Lung (tissue), 12 donors: ENCODE measurements around the gene ZNF415. TPM values are rescaled to one million over a fixed set of nuclear protein-coding genes. Genes with fewer than 3 reads are reported as not detected.
A peak's percentile ranks its signal among the peaks of the same experiment; 100 is the strongest.
"Not testable (repeated sequence)": the region's sequence is repeated elsewhere in the genome, so short reads cannot be mapped to it uniquely, and the experiment has no call there.

Experiments used
- ATAC-seq: fragments of 200-7000 bp; cut with Tn5 transposase; one replicate; pipeline ENCODE4 v1.9.1; 2020; ENCODE audit warnings: moderate number of reproducible peaks; ENCODE audit not compliant: insufficient read depth, low FRiP score
- DNase-seq, 3 donors: peaks; one replicate each; pipeline ENCODE4 v3.0.0-alpha.2; 2013 to 2017
- H3K27ac ChIP-seq, 2 donors: one replicate each; pipeline ENCODE4 v1.5.1; 2013; ENCODE audit warnings: mild to moderate bottlenecking in 2 of 2, moderate library complexity in 2 of 2, control low read depth in 1 of 2, inconsistent platforms in 1 of 2, low read depth in 1 of 2, low read length in 1 of 2
- H3K27me3 ChIP-seq, 3 donors: one replicate each; pipeline ENCODE4 v1.5.1; 2013; ENCODE audit warnings: low read length in 2 of 3; ENCODE audit not compliant: control insufficient read depth in 3 of 3, insufficient read depth in 3 of 3
- H3K36me3 ChIP-seq, 4 donors: one replicate each; pipeline ENCODE4 v1.5.1; 2013; ENCODE audit warnings: low read length in 4 of 4, mild to moderate bottlenecking in 1 of 4, moderate library complexity in 1 of 4; ENCODE audit not compliant: control insufficient read depth in 4 of 4, insufficient read depth in 4 of 4
- H3K4me1 ChIP-seq, 5 donors: one replicate each; pipeline ENCODE4 v1.5.1; 2013; ENCODE audit warnings: low read length in 5 of 5, mild to moderate bottlenecking in 2 of 5, moderate library complexity in 1 of 5; ENCODE audit not compliant: control insufficient read depth in 5 of 5, insufficient read depth in 5 of 5
- H3K4me3 ChIP-seq: one replicate; pipeline ENCODE4 v1.5.1; 2013; ENCODE audit warnings: mild to moderate bottlenecking, control low read depth, moderate library complexity
- H3K9ac ChIP-seq, 2 donors: one replicate each; pipeline ENCODE4 v1.5.1; 2013; ENCODE audit warnings: low read length in 2 of 2, control low read depth in 1 of 2; ENCODE audit not compliant: insufficient read depth in 1 of 2
- H3K9me3 ChIP-seq, 4 donors: one replicate each; pipeline ENCODE4 v1.5.1; 2013; ENCODE audit warnings: low read length in 3 of 4, mild to moderate bottlenecking in 1 of 4, moderate library complexity in 1 of 4; ENCODE audit not compliant: control insufficient read depth in 4 of 4, insufficient read depth in 3 of 4
- CTCF ChIP-seq: IDR thresholded peaks from 2 replicates; pipeline ENCODE4 v1.5.1; 2012; ENCODE audit warnings: mild to moderate bottlenecking; ENCODE audit errors: control extremely low read depth, extremely low read depth
- WGBS, 2 donors: extraction: QIAGEN DNeasy Blood & Tissue Kit; methylation state at CpG; one replicate each; pipeline ENCODE4 v1.1.7; 2013; 5-methylcytosine and 5-hydroxymethylcytosine counted together
- polyA plus RNA-seq, 2 donors: library from polyadenylated mRNA; stranded (reverse); fragments of 200-250 nt; gene quantifications; one replicate each; pipeline ENCODE4 v1.2.1, GENCODE V29; 2013
- total RNA-seq, 2 donors: library from RNA; depleted of rRNA in 1 of 2; stranded (reverse); fragments of >200 nt in 1 of 2; gene quantifications; one replicate each; pipeline ENCODE4 v1.2.1, GENCODE V29; 2014 to 2021
- donor health status: control.
- donor health status: control.
- donor health status: Bipolar disorder and iron deficiency.
- donor health status: healthy.
- donor health status: DM: yes; HTN: yes; CAD: no.

ZNF415 gene
- total and polyA plus RNA-seq, 4 donors = 3.1 to 16.6 (median 3.9) TPM

GRCh38 chr19:53131085-53131590 is 1.6 kb downstream of the ZNF415 start:
- DNase-seq (peak in 1 of 3 donors; percentile 18), ATAC-seq (no peak)
- no peak for TF ChIP-seq CTCF
- Histone ChIP-seq H3K9me3 (peaks cover 0 to 16% (median 0%) of the 10 kb centered on the region in 4 donors), H3K27ac (no peak overlapping the region), H3K36me3 (no peaks in the 10 kb centered on the region), H3K27me3 (no peaks in the 10 kb centered on the region), H3K9ac (no peak overlapping the region), H3K4me1 (peaks cover 0 to 16% (median 6%) of the 10 kb centered on the region in 5 donors), H3K4me3 (no peak overlapping the region)
- 93 to 96% methylated on average over 3 of the region's 4 CpGs for whole genome bisulfite sequencing, 2 donors

- WGBS, 2 donors = 69 to 81% methylated on average over 7 of the region's 7 CpGs
Observed at GRCh38 chr19:53130506-53130905, 2.2 kb downstream of the ZNF415 start.

GRCh38 chr19:53126733-53127526 is 5.8 kb downstream of the ZNF415 start:
- ATAC-seq = not testable (repeated sequence)

More at GRCh38 chr19:53130506-53130905, 2.2 kb downstream of the ZNF415 start:
- H3K4me3 ChIP-seq = no peak overlapping the region
- peaks cover 0 to 16% (median 6%) of the 10 kb centered on the region in 5 donors for H3K4me1 ChIP-seq
- no peak for TF ChIP-seq CTCF
- peak in 2 of 3 donors; percentile 15 to 22 for DNase-seq
- H3K36me3 ChIP-seq = no peaks in the 10 kb centered on the region
- ATAC-seq = no peak
- no peaks in the 10 kb centered on the region for H3K27me3 ChIP-seq
- H3K27ac ChIP-seq = no peak overlapping the region
- peaks cover 0 to 18% (median 0%) of the 10 kb centered on the region in 4 donors for H3K9me3 ChIP-seq
- no peak overlapping the region for H3K9ac ChIP-seq

GRCh38 chr19:53123400-53123799 is 9.3 kb downstream of the ZNF415 start:
- peaks cover 0 to 12% (median 0%) of the 10 kb centered on the region in 4 donors for H3K9me3 ChIP-seq
- H3K9ac ChIP-seq = no peak overlapping the region
- H3K4me3 ChIP-seq = no peak overlapping the region
- H3K36me3 ChIP-seq = peaks cover 0 to 4% (median 1%) of the 10 kb centered on the region in 4 donors
- H3K4me1 ChIP-seq = no peaks in the 10 kb centered on the region
- ATAC-seq (no peak), DNase-seq (no peak)
- WGBS, 2 donors = 81 to 83% methylated on average over 7 of the region's 7 CpGs
- TF ChIP-seq CTCF = no peak
- no peak overlapping the region for H3K27ac ChIP-seq
- no peaks in the 10 kb centered on the region for H3K27me3 ChIP-seq

More at GRCh38 chr19:53126733-53127526, 5.8 kb downstream of the ZNF415 start:
- WGBS, 2 donors = 83 to 86% methylated on average over 8 of the region's 15 CpGs
- H3K36me3 ChIP-seq, DNase-seq, H3K27me3 ChIP-seq, H3K4me3 ChIP-seq, H3K9ac ChIP-seq, H3K4me1 ChIP-seq, H3K27ac ChIP-seq: not testable (repeated sequence)
- H3K9me3 ChIP-seq = peaks cover 0 to 20% (median 0%) of the 10 kb centered on the region in 4 donors
